Panc1 (cell line): Measurements from ENCODE around the gene PHTF2. TPM values are rescaled to one million over a fixed set of nuclear protein-coding genes. Genes with fewer than 3 reads are reported as not detected.
A peak's percentile ranks its signal among the peaks of the same experiment; 100 is the strongest.

Experiments
- ATAC-seq: fragments of 200-7000 bp; cut with Tn5 transposase; 2 replicates; pipeline ENCODE4 v1.9.1; 2020; ENCODE audit warnings: mild to moderate bottlenecking, moderate library complexity
- BruUV-seq: library from RNA; stranded (reverse); fragments of 400-500 nt; replicated peaks from 2 replicates; lab custom pipeline; 2021; lab: Mats Ljungman, UMichigan
- CTCF ChIA-PET: fragments of 300-600 bp; sonication (Branson Sonifier 250); formaldehyde crosslinking; loops from one replicate; lab custom pipeline; 2022; ENCODE audit warnings: antibody characterized with exemption; lab: Charles Lee
- POLR2A ChIA-PET: fragments of 300-600 bp; sonication (Branson Sonifier 250); formaldehyde crosslinking; loops from one replicate; lab custom pipeline; 2022; ENCODE audit warnings: antibody characterized with exemption; lab: Charles Lee
- DNase-seq: peaks from one replicate; pipeline ENCODE4 v3.0.0-alpha.2; 2010; ENCODE audit warnings: low read depth, low spot score
- H3K27ac ChIP-seq: 2 replicates; pipeline ENCODE4 v1.5.1; 2011; ENCODE audit warnings: mild to moderate bottlenecking, low read length, inconsistent platforms
- H3K27me3 ChIP-seq: fragments of 200-500 bp; sonication (Bioruptor generic); 2 replicates; pipeline ENCODE4 v1.6.0; 2014; ENCODE audit warnings: low read length, inconsistent platforms; ENCODE audit not compliant: control insufficient read depth, insufficient read depth
- H3K36me3 ChIP-seq: fragments of 200-500 bp; sonication (Bioruptor generic); 2 replicates; pipeline ENCODE4 v1.5.1; 2014; ENCODE audit warnings: inconsistent platforms, mild to moderate bottlenecking, low read length, moderate library complexity; ENCODE audit not compliant: control insufficient read depth, insufficient read depth
- H3K4me1 ChIP-seq: 2 replicates; pipeline ENCODE4 v1.5.1; 2011; ENCODE audit warnings: inconsistent platforms, mild to moderate bottlenecking, low read length, moderate library complexity; ENCODE audit not compliant: control insufficient read depth, insufficient read depth
- H3K4me3 ChIP-seq, 2 experiments: 2 replicates each; pipeline ENCODE4 v1.5.1; 2011 to 2012; ENCODE audit warnings: low read depth in 2 of 2, low read length in 2 of 2, mild to moderate bottlenecking in 2 of 2, inconsistent platforms in 1 of 2, moderate library complexity in 1 of 2
- H3K9me3 ChIP-seq: fragments of 200-500 bp; sonication (Bioruptor generic); 2 replicates; pipeline ENCODE4 v1.5.1; 2014; ENCODE audit warnings: low read depth, mild to moderate bottlenecking, inconsistent platforms, low read length, moderate library complexity; ENCODE audit not compliant: control insufficient read depth, insufficient read depth
- POLR2AphosphoS5 ChIP-seq: IDR thresholded peaks from 2 replicates; pipeline ENCODE4 v1.6.1; 2012; ENCODE audit warnings: mild to moderate bottlenecking, low read depth, low read length, moderate library complexity
- SIN3A ChIP-seq: IDR thresholded peaks from 2 replicates; pipeline ENCODE4 v1.6.1; 2012; ENCODE audit warnings: low read depth, mild to moderate bottlenecking, low read length, moderate library complexity, borderline replicate concordance; ENCODE audit not compliant: insufficient read depth
- TCF7L2 ChIP-seq: IDR thresholded peaks from 2 replicates; pipeline ENCODE4 v1.6.1; 2011; ENCODE audit warnings: mild to moderate bottlenecking, low read depth, low read length, inconsistent platforms
- in situ Hi-C: cut with HindIII; loops from 2 replicates; pipeline ENCODE4 v1.10.0; 2016; ENCODE audit warnings: low sequenced_read_pairs, low pct_unique_long_range_greater_than_20kb
- intact Hi-C: fragments of 100-400 bp; cut with micrococcal nuclease; formaldehyde crosslinking; loops from one replicate; pipeline ENCODE4 v1.10.0; 2022; ENCODE audit not compliant: unreplicated experiment
- total RNA-seq: library from RNA; stranded (reverse); gene quantifications from one replicate; pipeline ENCODE4 v1.2.1, GENCODE V29; 2021; ENCODE audit not compliant: unreplicated experiment
- TF ChIP-seq, protein P1 (sequence below), 2 experiments: IDR thresholded peaks; 2 replicates each; pipeline ENCODE4 v1.6.1; 2011 to 2012; ENCODE audit warnings: low read depth in 2 of 2, control low read depth in 1 of 2, low read length in 1 of 2, mild to moderate bottlenecking in 1 of 2, moderate library complexity in 1 of 2; ENCODE audit not compliant: insufficient read depth in 1 of 2
- TF ChIP-seq, protein P2 (sequence below): fragments of 450-650 bp; IDR thresholded peaks from 2 replicates; pipeline ENCODE4 v1.5.1; 2017; ENCODE audit warnings: mild to moderate bottlenecking

The PHTF2 gene
- total RNA-seq, 1 experiment from 2014 or later: 61.5 TPM

DNA sequence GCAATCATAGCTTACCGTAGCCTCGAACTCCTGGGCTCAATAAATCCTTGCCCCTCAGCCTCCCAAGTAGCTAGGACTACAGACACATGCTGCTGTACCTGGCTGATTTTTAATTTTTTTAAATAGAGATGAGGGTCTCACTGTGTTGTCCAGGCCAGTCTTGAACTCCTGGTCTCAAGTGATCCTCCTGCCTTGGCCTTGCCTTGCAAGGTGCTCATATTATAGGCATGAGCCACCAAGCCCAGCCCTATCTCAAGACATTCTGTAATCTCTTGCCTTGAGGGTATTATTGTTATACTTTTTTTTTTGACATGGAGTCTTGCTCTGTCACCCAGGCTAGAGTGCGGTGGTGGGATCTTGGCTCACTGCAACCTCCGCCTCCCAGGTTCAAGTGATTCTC is 86.6 kb downstream of the PHTF2 start:
- H3K4me1 ChIP-seq: no peaks in the 10 kb centered on the region
- H3K4me3 ChIP-seq: no peak overlapping the region
- POLR2A ChIA-PET: no interaction called here
- CTCF ChIA-PET: no interaction called here
- intact Hi-C loops: no loop called here
- TF ChIP-seq SIN3A (no peak), TCF7L2 (no peak), POLR2AphosphoS5 (no peak)
- TF ChIP-seq, protein P1, sequence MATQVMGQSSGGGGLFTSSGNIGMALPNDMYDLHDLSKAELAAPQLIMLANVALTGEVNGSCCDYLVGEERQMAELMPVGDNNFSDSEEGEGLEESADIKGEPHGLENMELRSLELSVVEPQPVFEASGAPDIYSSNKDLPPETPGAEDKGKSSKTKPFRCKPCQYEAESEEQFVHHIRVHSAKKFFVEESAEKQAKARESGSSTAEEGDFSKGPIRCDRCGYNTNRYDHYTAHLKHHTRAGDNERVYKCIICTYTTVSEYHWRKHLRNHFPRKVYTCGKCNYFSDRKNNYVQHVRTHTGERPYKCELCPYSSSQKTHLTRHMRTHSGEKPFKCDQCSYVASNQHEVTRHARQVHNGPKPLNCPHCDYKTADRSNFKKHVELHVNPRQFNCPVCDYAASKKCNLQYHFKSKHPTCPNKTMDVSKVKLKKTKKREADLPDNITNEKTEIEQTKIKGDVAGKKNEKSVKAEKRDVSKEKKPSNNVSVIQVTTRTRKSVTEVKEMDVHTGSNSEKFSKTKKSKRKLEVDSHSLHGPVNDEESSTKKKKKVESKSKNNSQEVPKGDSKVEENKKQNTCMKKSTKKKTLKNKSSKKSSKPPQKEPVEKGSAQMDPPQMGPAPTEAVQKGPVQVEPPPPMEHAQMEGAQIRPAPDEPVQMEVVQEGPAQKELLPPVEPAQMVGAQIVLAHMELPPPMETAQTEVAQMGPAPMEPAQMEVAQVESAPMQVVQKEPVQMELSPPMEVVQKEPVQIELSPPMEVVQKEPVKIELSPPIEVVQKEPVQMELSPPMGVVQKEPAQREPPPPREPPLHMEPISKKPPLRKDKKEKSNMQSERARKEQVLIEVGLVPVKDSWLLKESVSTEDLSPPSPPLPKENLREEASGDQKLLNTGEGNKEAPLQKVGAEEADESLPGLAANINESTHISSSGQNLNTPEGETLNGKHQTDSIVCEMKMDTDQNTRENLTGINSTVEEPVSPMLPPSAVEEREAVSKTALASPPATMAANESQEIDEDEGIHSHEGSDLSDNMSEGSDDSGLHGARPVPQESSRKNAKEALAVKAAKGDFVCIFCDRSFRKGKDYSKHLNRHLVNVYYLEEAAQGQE (IDR thresholded peaks at IDR 0.05; ENCODE audit: insufficient read depth in 1 of 2, low read depth in 2 of 2, low read length in 1 of 2): no peak
- TF ChIP-seq, protein P2, sequence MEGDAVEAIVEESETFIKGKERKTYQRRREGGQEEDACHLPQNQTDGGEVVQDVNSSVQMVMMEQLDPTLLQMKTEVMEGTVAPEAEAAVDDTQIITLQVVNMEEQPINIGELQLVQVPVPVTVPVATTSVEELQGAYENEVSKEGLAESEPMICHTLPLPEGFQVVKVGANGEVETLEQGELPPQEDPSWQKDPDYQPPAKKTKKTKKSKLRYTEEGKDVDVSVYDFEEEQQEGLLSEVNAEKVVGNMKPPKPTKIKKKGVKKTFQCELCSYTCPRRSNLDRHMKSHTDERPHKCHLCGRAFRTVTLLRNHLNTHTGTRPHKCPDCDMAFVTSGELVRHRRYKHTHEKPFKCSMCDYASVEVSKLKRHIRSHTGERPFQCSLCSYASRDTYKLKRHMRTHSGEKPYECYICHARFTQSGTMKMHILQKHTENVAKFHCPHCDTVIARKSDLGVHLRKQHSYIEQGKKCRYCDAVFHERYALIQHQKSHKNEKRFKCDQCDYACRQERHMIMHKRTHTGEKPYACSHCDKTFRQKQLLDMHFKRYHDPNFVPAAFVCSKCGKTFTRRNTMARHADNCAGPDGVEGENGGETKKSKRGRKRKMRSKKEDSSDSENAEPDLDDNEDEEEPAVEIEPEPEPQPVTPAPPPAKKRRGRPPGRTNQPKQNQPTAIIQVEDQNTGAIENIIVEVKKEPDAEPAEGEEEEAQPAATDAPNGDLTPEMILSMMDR: no peak
- H3K27ac ChIP-seq: no peak overlapping the region
- H3K9me3 ChIP-seq: no peaks in the 10 kb centered on the region
- DNase-seq (no peak), ATAC-seq (no peak)
- in situ Hi-C loops: no loop called here
- H3K36me3 ChIP-seq: no peaks in the 10 kb centered on the region
- H3K27me3 ChIP-seq: no peaks in the 10 kb centered on the region
- BruUV-seq: no TSS peak

DNA sequence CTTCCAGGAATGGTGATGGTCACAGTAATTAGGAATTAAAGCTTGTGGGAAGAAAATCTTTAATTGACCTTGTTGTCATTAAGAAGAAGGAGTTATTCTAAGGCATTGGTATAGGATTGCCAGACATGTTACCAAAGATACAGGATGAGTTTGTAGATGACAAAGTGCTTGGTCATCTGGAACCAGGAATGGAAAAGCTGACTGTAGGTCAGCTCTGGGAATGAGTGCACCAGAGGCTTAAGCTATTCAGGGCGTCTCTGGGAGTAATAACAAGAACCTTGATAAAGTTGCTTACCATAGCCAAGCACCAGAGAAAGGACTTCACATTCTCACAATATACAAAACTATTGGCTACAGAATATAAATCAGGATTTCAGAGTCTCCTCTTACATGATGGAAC is 89.0 kb downstream of the PHTF2 start:
- peak; percentile 76 for DNase-seq

More for the DNA sequence above, 89.0 kb downstream of the PHTF2 start:
- Histone ChIP-seq H3K36me3 (no peaks in the 10 kb centered on the region), H3K4me1 (no peaks in the 10 kb centered on the region), H3K9me3 (no peaks in the 10 kb centered on the region), H3K27ac (no peak overlapping the region), H3K27me3 (no peaks in the 10 kb centered on the region), H3K4me3 (no peak overlapping the region)
- BruUV-seq: no TSS peak
- no peak for ATAC-seq
- ChIA-PET POLR2A (interaction anchor here (0.5 kb wide), 1 partner anchor 1298 kb away, joined by 7 read pairs; no protein-coding TSS in a partner anchor), CTCF (no interaction called here)
- in situ Hi-C loops: no loop called here
- intact Hi-C loops: no loop called here
- TF ChIP-seq, protein P1 (IDR thresholded peaks at IDR 0.05; ENCODE audit: insufficient read depth in 1 of 2, low read depth in 2 of 2, low read length in 1 of 2): no peak
- TF ChIP-seq SIN3A: no peak
- TF ChIP-seq, protein P2: no peak; the same call in 1 of the 2 replicates
- TF ChIP-seq TCF7L2: no peak
- TF ChIP-seq POLR2AphosphoS5: no peak
